ENCODE data around the gene RPLP1. TPM values are rescaled to one million over a fixed set of nuclear protein-coding genes. Genes with fewer than 3 reads are reported as not detected.

Gene RPLP1
- total RNA-seq, 1 experiment from 2014 or later = 1,587 TPM

DNA sequence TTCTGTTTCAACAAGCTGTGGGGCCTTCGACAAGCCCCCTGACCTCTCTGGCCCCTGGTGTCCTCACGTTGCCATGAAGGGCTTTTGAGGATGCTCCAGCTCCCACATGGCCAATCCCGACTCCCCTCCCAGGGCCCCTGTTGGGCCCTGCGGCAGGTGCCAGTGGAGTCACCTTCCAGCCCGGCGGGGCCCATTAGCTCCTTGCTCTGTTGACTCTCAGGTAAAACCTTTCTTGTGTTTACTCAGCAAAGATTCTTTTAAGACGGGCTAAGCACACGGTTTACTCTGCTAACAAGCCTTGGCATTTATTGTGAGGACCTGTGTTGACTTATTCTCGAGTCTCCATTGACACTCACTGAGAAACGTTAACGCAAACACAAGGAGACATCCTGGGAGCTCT is 15.0 kb downstream of the RPLP1 start:
- intact Hi-C loops (cut with micrococcal nuclease; ENCODE audit: unreplicated experiment) = loop anchor here (1.0 to 5.0 kb wide), 4 partner anchors 87 to 1235 kb away; partner anchors contain the start of gene TLE3
- BruUV-seq (replicated peaks) = no TSS peak
- TF ChIP-seq, protein P1, sequence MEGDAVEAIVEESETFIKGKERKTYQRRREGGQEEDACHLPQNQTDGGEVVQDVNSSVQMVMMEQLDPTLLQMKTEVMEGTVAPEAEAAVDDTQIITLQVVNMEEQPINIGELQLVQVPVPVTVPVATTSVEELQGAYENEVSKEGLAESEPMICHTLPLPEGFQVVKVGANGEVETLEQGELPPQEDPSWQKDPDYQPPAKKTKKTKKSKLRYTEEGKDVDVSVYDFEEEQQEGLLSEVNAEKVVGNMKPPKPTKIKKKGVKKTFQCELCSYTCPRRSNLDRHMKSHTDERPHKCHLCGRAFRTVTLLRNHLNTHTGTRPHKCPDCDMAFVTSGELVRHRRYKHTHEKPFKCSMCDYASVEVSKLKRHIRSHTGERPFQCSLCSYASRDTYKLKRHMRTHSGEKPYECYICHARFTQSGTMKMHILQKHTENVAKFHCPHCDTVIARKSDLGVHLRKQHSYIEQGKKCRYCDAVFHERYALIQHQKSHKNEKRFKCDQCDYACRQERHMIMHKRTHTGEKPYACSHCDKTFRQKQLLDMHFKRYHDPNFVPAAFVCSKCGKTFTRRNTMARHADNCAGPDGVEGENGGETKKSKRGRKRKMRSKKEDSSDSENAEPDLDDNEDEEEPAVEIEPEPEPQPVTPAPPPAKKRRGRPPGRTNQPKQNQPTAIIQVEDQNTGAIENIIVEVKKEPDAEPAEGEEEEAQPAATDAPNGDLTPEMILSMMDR (IDR thresholded peaks at IDR 0.05; ENCODE audit: insufficient read depth in 1 of 2, low read depth in 1 of 2, low read length in 1 of 2, severe bottlenecking in 1 of 2, unreplicated experiment in 1 of 2) = no peak
- no peaks in the 10 kb centered on the region for H3K9me3 Mint-ChIP-seq (ENCODE audit: unreplicated experiment)
- no peaks in the 10 kb centered on the region for H3K27me3 Mint-ChIP-seq (ENCODE audit: insufficient read depth, unreplicated experiment)
- H3K4me3 Mint-ChIP-seq (ENCODE audit: unreplicated experiment) = peak overlapping the region; percentile 48
- H3K9me3 ChIP-seq = no peaks in the 10 kb centered on the region
- H3K36me3 Mint-ChIP-seq (ENCODE audit: insufficient read depth, unreplicated experiment) = no peaks in the 10 kb centered on the region
- H3K4me3 ChIP-seq (ENCODE audit: low read depth, low read length) = no peak overlapping the region
- H3K36me3 ChIP-seq (ENCODE audit: control insufficient read depth, insufficient read depth, low read length) = no peaks in the 10 kb centered on the region
- DNase-seq = peak; percentile 82 to 85
- ChIA-PET POLR2A (interaction anchor here (0.6 to 1.8 kb wide), 6 partner anchors 14 to 625 kb away, joined by 4 to 10 read pairs (median 7); partner anchors contain the start of genes KIF23 and RPLP1), CTCF (interaction anchor here (0.5 to 1.8 kb wide), 11 partner anchors 8 to 1117 kb away, joined by 3 to 8 read pairs (median 3); partner anchors contain the start of gene TLE3)
- H3K27me3 ChIP-seq (replicated peaks; ENCODE audit: control insufficient read depth, insufficient read depth, low read length) = no peaks in the 10 kb centered on the region
- H3K4me1 ChIP-seq = peaks cover 47% of the 10 kb centered on the region
- H3K4me1 Mint-ChIP-seq (ENCODE audit: low read depth, unreplicated experiment) = peaks cover 28% of the 10 kb centered on the region
- peak overlapping the region; percentile 67 for H3K27ac Mint-ChIP-seq (ENCODE audit: unreplicated experiment)

DNA sequence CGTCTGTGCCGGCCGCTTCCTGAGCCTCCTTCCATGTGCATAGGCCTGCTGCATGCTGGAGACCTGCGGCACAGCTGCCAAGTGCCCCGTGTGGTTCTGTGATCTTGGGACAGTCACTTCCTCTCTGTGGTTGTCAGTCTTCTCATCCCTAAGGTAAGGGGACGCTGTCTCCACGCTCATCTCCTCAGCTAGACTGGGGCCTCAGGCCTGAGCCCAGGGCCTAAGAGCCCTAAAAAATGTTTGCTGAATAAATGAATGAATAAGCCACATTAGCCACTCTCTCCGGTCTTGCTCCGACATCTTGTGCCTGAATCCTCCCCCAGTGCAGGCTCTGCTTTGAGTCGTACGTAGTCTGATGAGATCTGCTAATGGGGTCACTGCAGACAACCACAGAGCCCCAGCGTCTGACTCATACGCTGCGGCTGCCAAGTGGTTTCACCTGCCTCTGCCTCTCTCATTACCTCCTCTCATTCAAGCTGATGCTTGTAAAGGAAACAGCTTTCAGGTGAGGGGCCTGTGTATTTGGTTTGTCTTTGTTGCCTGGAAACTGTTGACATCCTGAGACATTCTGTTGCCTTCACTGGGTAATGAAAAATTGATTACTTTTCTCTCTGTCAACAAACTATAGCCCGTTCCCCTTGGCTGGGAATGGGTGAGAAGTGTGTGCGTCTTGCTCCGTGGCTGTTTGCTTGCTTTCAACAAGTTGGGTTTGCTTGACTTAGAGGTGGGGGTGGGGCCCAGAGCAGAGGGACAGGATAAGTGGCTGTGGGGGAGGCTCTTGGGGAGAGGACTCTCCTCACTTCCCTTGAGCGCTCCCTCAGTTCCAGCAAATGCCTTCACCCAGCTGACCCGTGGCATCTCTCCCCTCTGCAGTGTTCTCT is 15.9 kb downstream of the RPLP1 start:
- peak in 1 of 2 experiments; percentile 47 for DNase-seq
- ChIA-PET CTCF (interaction anchor here (0.8 to 1.8 kb wide), 7 partner anchors 10 to 1117 kb away, joined by 3 to 8 read pairs (median 5); no protein-coding TSS in a partner anchor), POLR2A (interaction anchor here (0.6 to 1.3 kb wide), 4 partner anchors 17 to 123 kb away, joined by 4 to 8 read pairs (median 6); partner anchors contain the start of gene KIF23)
- no peaks in the 10 kb centered on the region for H3K9me3 Mint-ChIP-seq (ENCODE audit: unreplicated experiment)
- Histone ChIP-seq H3K27me3 (replicated peaks; ENCODE audit: control insufficient read depth, insufficient read depth, low read length) (no peaks in the 10 kb centered on the region), H3K9me3 (no peaks in the 10 kb centered on the region), H3K4me3 (ENCODE audit: low read depth, low read length) (no peak overlapping the region), H3K4me1 (peaks cover 47% of the 10 kb centered on the region), H3K36me3 (ENCODE audit: control insufficient read depth, insufficient read depth, low read length) (no peaks in the 10 kb centered on the region)
- intact Hi-C loops (cut with micrococcal nuclease; ENCODE audit: unreplicated experiment) = loop anchor here (1.0 to 5.0 kb wide), 3 partner anchors 126 to 1234 kb away; partner anchors contain the start of gene TLE3
- peak overlapping the region; percentile 48 for H3K4me3 Mint-ChIP-seq (ENCODE audit: unreplicated experiment)
- H3K36me3 Mint-ChIP-seq (ENCODE audit: insufficient read depth, unreplicated experiment) = no peaks in the 10 kb centered on the region
- TF ChIP-seq, protein P1 (IDR thresholded peaks at IDR 0.05; ENCODE audit: insufficient read depth in 1 of 2, low read depth in 1 of 2, low read length in 1 of 2, severe bottlenecking in 1 of 2, unreplicated experiment in 1 of 2) = no peak
- H3K27me3 Mint-ChIP-seq (ENCODE audit: insufficient read depth, unreplicated experiment) = no peaks in the 10 kb centered on the region
- no TSS peak for BruUV-seq (replicated peaks)
- H3K4me1 Mint-ChIP-seq (ENCODE audit: low read depth, unreplicated experiment) = peaks cover 26% of the 10 kb centered on the region
- peak overlapping the region; percentile 67 for H3K27ac Mint-ChIP-seq (ENCODE audit: unreplicated experiment)

DNA sequence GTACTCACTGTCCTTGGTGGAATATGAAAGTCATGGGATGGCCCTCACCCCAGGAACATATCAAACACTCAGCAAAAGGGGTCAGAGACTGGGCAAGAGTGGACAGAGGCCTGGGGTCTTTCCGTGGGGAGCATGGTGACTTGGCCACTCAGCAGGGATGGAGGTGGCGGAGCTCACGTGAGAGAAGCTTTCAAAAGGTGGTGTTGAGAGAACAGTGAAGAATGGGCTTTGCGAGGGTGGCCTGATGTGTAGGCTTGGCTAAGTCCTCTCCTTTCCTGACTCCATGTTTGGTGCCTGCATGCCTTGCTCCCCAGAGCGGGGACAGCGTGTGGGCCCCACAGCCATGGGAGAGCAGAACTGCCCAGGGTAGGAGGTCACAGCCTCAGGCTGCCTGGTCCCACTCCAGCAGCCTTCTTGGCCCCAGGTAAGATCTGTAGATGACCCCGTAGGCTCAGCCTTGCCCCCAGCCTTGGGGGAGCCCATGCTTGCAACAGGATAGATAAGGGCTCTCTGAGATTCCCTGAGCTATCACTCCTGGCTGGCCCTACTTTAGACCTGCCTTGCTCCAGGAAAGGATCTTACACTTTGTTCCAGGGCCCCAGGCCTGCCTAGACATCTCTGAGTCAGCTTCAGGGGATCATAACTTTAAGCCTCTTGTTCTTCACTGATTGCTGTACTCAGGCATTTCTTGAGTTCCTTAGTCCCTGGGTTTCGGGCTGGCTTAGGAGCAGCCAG is 17.0 kb downstream of the RPLP1 start:
- Histone ChIP-seq H3K4me3 (ENCODE audit: low read depth, low read length) (no peak overlapping the region), H3K36me3 (ENCODE audit: control insufficient read depth, insufficient read depth, low read length) (no peaks in the 10 kb centered on the region), H3K4me1 (peaks cover 47% of the 10 kb centered on the region), H3K9me3 (no peaks in the 10 kb centered on the region), H3K27me3 (replicated peaks; ENCODE audit: control insufficient read depth, insufficient read depth, low read length) (no peaks in the 10 kb centered on the region)
- TF ChIP-seq, protein P1 (IDR thresholded peaks at IDR 0.05; ENCODE audit: insufficient read depth in 1 of 2, low read depth in 1 of 2, low read length in 1 of 2, severe bottlenecking in 1 of 2, unreplicated experiment in 1 of 2) = no peak
- peak overlapping the region; percentile 67 for H3K27ac Mint-ChIP-seq (ENCODE audit: unreplicated experiment)
- peaks cover 22% of the 10 kb centered on the region for H3K4me1 Mint-ChIP-seq (ENCODE audit: low read depth, unreplicated experiment)
- peak overlapping the region; percentile 14 for H3K4me3 Mint-ChIP-seq (ENCODE audit: unreplicated experiment)
- intact Hi-C loops (cut with micrococcal nuclease; ENCODE audit: unreplicated experiment) = loop anchor here (5.0 to 10.0 kb wide), 3 partner anchors 295 to 1233 kb away; partner anchors contain the start of gene TLE3
- DNase-seq = no peak
- H3K9me3 Mint-ChIP-seq (ENCODE audit: unreplicated experiment) = no peaks in the 10 kb centered on the region
- H3K27me3 Mint-ChIP-seq (ENCODE audit: insufficient read depth, unreplicated experiment) = no peaks in the 10 kb centered on the region
- no TSS peak for BruUV-seq (replicated peaks)
- ChIA-PET POLR2A (no interaction called here), CTCF (no interaction called here)
- H3K36me3 Mint-ChIP-seq (ENCODE audit: insufficient read depth, unreplicated experiment) = no peaks in the 10 kb centered on the region

All from Caco-2 (cell line).